NAMALWA (cell line): ENCODE results near the gene RPS29.
A peak's percentile ranks its signal among the peaks of the same experiment; 100 is the strongest.

Source experiments
- DNase-seq: peaks from one replicate; pipeline ENCODE4 v3.0.0-alpha.2; 2015; ENCODE audit warnings: low spot score

The RPS29 gene

GRCh38 chr14:49550286-49551184 is 35.6 kb downstream of the RPS29 start:
- DNase-seq, result peak; percentile 2

- no peak for DNase-seq
These were observed 36.3 kb downstream of the RPS29 start for GRCh38 chr14:49549881-49550280.

DNA sequence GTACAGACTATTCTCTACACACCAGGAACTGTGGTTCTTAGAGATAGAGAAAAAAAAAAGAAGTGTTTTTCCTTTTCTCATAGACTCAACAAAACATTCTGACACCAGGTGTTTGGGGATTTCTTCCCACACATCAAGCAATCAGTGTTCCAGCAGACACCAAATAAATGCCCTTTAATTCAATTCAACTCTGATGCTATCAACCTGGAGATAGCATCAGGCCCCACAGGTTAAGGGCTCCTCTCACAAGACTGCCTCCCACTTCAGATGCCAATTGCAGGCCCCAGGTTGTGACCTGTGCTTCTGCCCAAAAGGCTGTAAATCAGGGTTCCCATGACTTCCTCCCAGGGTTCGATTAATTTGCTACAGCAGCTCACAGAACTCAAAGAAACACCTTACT is 36.7 kb downstream of the RPS29 start:
- DNase-seq, result no peak

DNA sequence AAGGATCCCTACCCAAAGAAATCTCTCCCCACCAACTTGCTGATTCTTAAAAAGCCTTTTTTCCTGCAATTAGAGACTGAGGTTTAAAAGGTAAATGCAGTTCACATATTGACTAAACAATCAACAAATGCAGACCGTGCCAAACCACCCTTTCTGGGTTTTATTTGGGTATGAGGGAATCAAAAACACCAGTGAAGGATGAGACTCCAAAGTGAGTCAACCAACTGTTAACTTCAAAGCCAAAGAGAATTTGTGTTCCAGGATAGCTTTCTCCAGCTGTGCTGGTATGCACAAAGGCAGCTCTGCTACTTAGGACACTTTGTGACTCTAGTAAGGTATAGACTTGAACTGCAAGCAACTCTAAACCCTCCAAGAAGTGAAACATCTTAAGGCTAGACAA is 39.4 kb downstream of the RPS29 start:
- no peak for DNase-seq

- DNase-seq, result no peak
These were observed 40.5 kb downstream of the RPS29 start for GRCh38 chr14:49545716-49546115.

GRCh38 chr14:49545071-49545470 is 41.1 kb downstream of the RPS29 start:
- DNase-seq, result no peak

DNA sequence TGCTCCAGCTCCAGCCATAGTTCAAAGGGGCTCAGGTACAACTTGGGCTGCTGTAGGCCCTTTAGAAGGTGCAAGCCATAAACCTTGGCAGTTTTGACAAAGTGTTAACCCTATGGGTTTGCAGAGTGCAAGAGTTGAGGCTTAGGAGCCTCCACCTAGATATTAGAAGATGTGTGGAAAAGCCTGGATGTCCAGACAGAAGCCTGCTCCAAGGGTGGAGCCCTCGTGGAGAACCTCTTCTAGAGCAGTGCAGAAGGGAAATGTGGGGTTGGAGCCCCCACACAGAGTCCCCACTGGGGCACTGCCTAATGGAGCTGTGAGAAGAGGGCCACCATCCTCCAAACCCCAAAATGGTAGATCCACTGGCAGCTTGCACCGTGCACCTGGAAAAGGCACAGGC is 45.1 kb downstream of the RPS29 start:
- DNase-seq, result no peak

DNA sequence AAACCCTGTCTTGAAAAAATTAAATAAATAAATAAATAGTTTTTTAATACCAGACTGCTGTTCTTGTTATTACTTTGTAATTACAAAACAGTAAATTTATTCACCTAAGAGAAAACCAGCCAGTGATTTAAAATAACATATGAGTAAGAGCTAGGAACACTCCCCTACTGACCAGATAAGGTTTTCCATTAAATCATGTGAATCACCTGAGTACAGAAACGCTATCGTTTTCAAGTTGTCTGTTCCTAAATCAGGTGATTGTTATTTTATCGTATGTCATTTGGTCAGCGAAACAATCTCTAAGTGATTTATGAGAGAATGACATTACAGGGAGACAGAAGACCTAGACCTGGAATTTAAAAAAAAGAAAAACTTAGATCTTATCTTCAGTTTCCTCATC is 47.3 kb downstream of the RPS29 start:
- no peak for DNase-seq
